ENCODE results near the gene TRMT5. TPM values are rescaled to one million over a fixed set of nuclear protein-coding genes. Genes with fewer than 3 reads are reported as not detected.
A peak's percentile ranks its signal among the peaks of the same experiment; 100 is the strongest.

TRMT5 gene
- total RNA-seq: 11.0 and 16.0 TPM in 2 replicates

GRCh38 chr14:60980811-60981632 lies at the start of gene TRMT5, which contains the start of gene SLC38A6:
TSS of gene TRMT5 (minus strand) at chr14:60981079. CDS start at chr14:60980973, 106 bp downstream.
TSS of gene SLC38A6 (plus strand) at chr14:60981245. CDS start at chr14:60981278, 33 bp downstream.
- TF ChIP-seq CTCF (IDR thresholded peaks at IDR 0.05; ENCODE audit: insufficient read depth, low read depth, low read length): no peak
- peak; percentile 98 for DNase-seq (ENCODE audit: low read depth)
- peak within 1 kb of the TSS; percentile 96 for H3K4me3 ChIP-seq (ENCODE audit: low read depth, low read length)

GRCh38 chr14:61026526-61026925 lies 45.6 kb upstream of the TRMT5 start:
- TF ChIP-seq CTCF (IDR thresholded peaks at IDR 0.05; ENCODE audit: insufficient read depth, low read depth, low read length): no peak
- DNase-seq (ENCODE audit: low read depth): no peak
- H3K4me3 ChIP-seq (ENCODE audit: low read depth, low read length): no peak overlapping the region

- no peak overlapping the region for H3K4me3 ChIP-seq (ENCODE audit: low read depth, low read length)
- peak; percentile 75 for DNase-seq (ENCODE audit: low read depth)
- TF ChIP-seq CTCF (IDR thresholded peaks at IDR 0.05; ENCODE audit: insufficient read depth, low read depth, low read length): peak; percentile 84
Measured at GRCh38 chr14:61025251-61026223, 44.7 kb upstream of the TRMT5 start.

GRCh38 chr14:61019537-61019936 lies 38.7 kb upstream of the TRMT5 start:
- TF ChIP-seq CTCF (IDR thresholded peaks at IDR 0.05; ENCODE audit: insufficient read depth, low read depth, low read length): no peak
- H3K4me3 ChIP-seq (ENCODE audit: low read depth, low read length): no peak overlapping the region
- no peak for DNase-seq (ENCODE audit: low read depth)

GRCh38 chr14:61003571-61003970 lies 22.7 kb upstream of the TRMT5 start:
- peak; percentile 9 for DNase-seq (ENCODE audit: low read depth)
- TF ChIP-seq CTCF (IDR thresholded peaks at IDR 0.05; ENCODE audit: insufficient read depth, low read depth, low read length): no peak
- H3K4me3 ChIP-seq (ENCODE audit: low read depth, low read length): no peak overlapping the region

GRCh38 chr14:60999536-60999935 lies 18.7 kb upstream of the TRMT5 start:
- DNase-seq (ENCODE audit: low read depth): no peak
- no peak for TF ChIP-seq CTCF (IDR thresholded peaks at IDR 0.05; ENCODE audit: insufficient read depth, low read depth, low read length)
- no peak overlapping the region for H3K4me3 ChIP-seq (ENCODE audit: low read depth, low read length)

Data from fibroblast of villous mesenchyme (primary cell).